HG03520 (cell line): ENCODE measurements around the gene SEMA3B.
"Not testable (repeated sequence)": the region's sequence is repeated elsewhere in the genome, so short reads cannot be mapped to it uniquely, and the experiment has no call there.

Experiments
- ATAC-seq: cut with Tn5 transposase; IDR thresholded peaks from one replicate; pipeline ENCODE4 v1.9.1; 2021; ENCODE audit warnings: mild to moderate bottlenecking, moderate library complexity; ENCODE audit not compliant: unreplicated experiment

SEMA3B gene

GRCh38 chr3:50312041-50312440 lies 43.1 kb downstream of the SEMA3B start:
- not testable (repeated sequence) for ATAC-seq

DNA sequence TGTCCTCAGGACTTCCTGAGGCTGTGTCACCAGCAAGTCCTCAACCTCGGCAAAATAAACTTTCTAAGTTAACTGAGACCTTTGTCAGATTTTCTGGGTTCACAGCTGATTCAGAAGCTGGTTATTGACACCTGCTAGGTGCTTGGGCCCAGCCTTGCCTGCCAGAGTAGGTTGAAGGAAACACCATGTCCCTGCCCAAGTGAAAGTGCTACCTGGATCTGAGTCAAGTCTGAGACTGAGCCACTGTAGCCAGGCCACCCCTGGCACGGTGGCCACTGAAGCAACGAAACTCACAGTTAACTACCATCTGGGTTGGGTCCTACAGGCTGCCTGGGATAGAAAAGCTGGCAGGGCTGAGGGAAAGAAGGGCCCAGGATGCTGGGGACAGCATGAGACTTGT lies 45.4 kb downstream of the SEMA3B start:
- no peak for ATAC-seq

GRCh38 chr3:50314816-50315215 lies 45.9 kb downstream of the SEMA3B start:
- no peak for ATAC-seq

GRCh38 chr3:50316657-50317242 lies 47.8 kb downstream of the SEMA3B start:
- no peak for ATAC-seq

DNA sequence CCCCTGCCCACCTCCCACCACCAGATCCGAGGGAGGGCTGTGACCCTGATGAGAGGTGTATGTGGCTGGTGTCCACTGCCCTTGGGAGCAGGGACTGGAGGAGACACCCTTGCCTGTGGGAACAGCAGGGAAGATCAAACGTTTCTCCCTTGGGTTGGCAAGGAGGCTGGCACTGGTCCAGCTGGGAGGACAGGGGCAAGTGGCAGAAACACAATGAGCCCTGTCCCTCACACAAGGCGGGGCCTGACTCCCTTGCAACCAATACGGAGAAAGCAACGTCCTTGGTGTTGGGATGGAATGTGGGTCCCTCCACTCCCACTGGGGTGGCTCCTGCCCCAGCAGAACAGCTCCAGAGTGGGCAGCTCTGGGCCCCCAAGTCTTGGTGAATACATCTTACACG lies 48.4 kb downstream of the SEMA3B start:
- ATAC-seq = no peak

- no peak for ATAC-seq
Measured at GRCh38 chr3:50318163-50318562, 49.2 kb downstream of the SEMA3B start.

DNA sequence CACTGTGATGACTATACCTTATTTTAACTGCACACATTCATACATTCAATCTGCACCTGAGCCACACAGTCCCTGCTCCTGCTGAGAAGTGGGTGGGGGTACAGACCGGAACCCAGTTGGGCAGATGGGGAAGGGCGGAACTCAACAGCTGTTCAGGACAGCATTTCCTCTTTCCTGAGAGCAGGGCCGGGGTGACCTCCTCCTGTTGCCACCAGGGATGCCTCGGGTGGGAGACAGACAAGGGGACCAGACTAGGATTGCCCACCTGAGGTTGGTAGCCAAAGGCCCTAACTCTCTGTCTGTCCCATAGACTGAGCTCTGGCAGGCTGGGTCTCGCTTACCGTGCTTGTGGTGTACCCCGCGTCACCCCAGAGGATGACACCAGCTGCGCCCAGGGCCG lies 49.7 kb downstream of the SEMA3B start:
- no peak for ATAC-seq

- no peak for ATAC-seq
Measured at GRCh38 chr3:50319181-50319893, 50.4 kb downstream of the SEMA3B start.

DNA sequence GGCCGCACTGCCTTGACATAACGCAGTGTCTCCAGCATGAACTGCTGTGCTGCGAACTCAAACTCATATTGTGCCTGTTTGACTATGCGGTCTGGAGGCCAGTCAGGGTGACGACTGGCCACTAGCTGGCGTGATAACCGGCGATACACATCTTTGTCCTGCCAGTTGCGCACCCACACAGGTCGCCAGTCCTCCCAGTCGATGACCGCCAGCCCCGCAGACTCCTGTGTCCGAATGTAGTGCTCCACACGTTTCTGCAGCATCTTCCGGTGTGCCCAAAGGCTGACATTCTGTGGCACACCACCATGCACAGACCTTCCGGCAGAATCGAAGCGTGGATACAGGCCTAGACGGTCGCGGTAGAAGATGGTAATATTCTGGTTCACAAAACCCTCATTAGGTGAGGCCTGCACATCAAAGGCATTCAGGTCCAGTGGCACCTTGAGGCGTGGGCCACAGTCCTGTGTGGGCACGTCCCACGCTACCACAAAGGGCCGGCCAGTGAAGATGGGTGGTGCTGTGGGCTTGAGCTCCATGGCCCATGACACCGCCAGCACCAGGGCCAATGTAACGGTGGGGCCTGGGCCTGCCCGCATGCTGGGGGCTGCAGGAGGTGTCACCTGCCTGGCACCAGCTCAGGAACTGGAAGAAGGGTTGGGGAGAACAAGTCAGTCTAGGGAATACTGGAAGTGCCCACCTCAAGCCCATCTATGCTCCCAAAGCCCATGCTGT lies 51.1 kb downstream of the SEMA3B start:
- no peak for ATAC-seq

GRCh38 chr3:50320853-50321335 lies 51.9 kb downstream of the SEMA3B start:
- ATAC-seq = peak; percentile 37

GRCh38 chr3:50321336-50322114 lies 52.6 kb downstream of the SEMA3B start:
- ATAC-seq = peak; percentile 59

GRCh38 chr3:50322115-50322385 lies 53.1 kb downstream of the SEMA3B start:
- ATAC-seq = no peak

DNA sequence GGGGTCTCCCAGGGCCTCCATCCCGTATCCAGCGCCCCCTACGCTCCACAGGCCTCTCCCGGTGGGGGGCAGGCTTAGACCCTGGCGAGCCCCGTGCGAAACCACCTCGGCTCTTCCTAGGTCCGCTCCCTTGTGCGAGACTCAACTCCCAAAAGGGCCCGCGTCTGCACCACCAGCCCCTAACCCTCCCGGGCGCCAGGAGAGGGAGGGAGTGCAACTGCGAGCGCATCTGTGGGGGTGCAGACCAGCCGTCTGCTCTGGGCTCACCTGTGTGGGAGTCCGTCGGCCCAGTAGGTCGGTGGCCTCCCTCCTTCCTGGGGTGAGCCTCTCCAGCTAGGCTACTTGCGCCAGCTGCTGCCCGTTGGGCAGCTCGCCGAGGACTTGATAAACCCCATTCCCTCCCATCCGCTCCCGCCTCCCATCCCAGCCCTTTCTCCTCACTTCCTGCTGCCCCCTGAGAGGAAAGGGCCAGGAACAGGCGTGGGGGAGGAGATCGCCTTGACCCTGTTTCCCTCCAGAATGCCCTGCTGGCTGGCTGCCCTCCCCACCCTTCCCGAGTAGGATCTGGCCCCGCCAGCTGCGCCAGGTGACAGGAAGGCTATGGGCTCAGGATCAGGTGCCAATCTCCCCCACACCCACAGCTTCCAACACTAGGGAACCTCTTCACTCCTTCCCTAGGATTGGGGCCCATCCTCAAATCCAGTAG lies 53.6 kb downstream of the SEMA3B start, which contains the start of gene HYAL2:
HYAL2 (minus strand) TSS at position 360 of the 706 bp plus-strand sequence. CDS start 2,256 bp downstream, outside the sequence.
- no peak for ATAC-seq

- no peak for ATAC-seq
Measured at GRCh38 chr3:50323092-50323600, 54.2 kb downstream of the SEMA3B start.

DNA sequence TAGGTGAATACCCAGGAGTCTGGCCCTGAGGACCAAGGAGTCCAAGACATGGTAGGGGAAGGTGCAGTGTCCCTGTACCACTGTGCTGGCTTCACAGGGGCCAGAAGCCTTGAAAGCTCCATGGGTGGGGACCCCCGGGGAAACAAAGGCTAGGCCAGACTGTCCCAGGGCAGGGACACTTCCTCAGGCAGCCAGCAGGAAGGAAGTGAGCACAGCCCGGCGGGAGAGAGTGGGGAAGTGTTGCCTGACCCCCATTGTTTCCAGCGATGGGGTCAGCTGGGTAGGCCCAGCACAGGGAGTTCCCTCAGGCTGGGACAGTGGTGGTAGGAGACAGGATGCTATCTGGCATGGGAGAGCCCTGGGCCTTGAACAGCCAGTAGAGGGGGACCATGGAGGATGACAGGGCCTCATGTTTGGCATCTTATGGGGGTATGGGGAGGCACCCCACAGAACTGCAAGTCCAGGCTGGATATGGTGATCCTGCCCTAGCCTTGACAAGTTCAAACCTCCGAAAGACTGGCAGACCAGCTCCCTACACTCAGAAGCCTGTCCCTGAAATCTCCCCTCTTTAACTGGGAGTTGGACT lies 54.8 kb downstream of the SEMA3B start:
- no peak for ATAC-seq

DNA sequence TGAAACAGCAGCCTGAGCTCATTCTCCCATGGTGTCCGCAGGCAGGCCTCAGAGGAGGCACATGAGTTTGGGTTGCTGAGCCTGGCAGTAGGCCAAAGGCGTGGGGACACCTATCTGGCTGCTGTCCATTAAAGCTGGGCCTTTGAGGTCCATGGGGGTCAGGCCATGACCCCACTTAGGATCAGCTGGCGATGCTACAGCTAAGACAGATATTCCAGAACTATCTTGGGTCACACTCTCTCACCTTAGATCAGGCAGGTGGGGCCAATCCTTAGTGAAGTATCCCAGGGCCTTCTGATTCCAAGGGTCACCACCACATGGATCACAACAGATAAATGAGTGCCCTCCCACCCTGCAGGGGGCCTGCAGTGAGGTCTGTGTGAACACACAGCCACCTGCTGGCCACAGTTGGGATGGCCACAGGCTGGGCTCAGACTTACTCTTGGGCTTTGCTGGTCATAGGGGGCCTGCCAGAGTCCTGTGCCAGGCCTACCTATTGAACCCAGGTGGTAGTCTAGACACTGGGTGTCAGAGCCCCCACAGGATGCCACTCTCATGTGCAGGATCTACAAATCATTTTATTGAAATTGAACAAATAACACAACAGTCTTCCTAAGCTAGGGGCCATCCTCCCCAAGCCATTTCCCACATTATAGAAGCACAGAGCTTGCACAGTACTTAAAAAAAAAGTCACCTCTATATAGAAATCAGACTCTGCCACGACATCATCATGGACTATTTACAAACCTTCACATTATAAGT lies 55.6 kb downstream of the SEMA3B start:
- no peak for ATAC-seq

DNA sequence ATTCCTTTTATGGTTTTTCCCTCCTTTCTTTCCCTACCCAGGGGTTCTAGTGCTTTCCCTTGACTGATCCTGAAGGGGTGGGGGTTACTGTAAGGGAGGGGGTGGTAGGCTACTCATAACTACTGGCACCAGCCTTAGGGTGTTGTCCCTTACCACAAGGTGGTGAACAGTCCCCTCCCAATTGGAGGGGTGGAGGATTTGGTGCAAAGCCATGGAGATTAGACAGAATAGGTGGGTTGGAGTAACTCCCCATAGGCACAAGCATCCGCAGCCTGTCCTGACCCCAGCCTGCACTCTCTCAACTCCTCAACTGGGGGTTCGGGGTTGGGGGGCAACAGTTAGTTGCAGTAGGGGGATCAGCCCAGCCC lies 56.1 kb downstream of the SEMA3B start:
- ATAC-seq = no peak

DNA sequence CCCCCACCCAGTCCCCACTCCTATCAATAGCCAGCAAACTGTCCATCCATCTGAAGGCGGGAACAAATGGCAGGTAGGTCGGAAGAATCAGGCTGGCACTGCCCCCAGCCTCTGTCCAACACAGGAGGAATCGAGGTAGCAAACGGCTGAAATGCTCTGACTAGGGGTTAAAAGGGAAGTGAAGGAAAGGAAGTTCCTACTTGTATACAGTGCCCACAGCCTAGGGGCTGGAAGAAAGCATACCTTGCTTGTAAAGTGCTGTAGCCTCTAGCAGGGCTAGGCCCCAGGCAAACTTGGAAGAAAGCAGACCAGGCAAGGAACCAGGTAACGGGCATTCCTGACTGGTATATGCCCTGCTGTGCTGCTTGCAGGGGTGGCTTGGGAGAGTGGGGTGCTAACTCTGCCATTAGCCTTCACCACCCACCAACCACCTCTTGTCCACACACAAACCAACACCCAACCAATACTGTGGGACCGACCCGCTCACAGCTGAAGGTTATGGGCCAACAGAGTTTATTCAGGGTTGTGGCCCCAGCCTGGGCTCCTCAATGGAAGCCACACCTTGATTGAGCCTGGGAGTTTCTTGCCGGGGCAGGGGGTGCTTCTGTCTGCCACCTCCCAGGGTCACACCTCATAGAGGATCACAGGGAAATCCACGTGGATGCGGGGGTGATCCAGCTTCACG lies 56.7 kb downstream of the SEMA3B start:
- no peak for ATAC-seq

- no peak for ATAC-seq
Measured at GRCh38 chr3:50326182-50326541, 57.2 kb downstream of the SEMA3B start.
